ENCODE results near the gene CYP3A5. TPM values are rescaled to one million over a fixed set of nuclear protein-coding genes. Genes with fewer than 3 reads are reported as not detected.

The CYP3A5 gene
- total and polyA plus RNA-seq, 11 donors: 0.06 to 0.52 (median 0.23) TPM; not detected in 6

DNA sequence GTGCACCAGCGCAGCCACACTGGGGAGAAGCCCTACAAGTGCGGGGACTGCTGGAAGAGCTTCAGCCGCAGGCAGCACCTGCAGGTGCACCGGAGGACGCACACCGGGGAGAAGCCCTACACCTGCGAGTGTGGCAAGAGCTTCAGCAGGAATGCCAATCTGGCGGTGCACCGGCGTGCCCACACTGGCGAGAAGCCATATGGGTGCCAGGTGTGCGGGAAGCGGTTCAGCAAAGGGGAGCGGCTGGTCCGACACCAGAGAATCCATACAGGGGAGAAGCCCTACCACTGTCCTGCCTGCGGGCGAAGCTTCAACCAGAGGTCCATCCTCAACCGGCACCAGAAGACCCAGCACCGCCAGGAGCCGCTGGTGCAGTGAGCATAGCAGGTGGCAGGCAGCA is 50.2 kb downstream of the CYP3A5 start:
- intact Hi-C loops (cut with DNase I): loop anchor here in 2 of 10 donors (10.0 kb wide), 2 partner anchors 115 to 275 kb away; no protein-coding TSS in a partner anchor
- H3K27ac ChIP-seq: no peak overlapping the region
- H3K27me3 ChIP-seq: no peaks in the 10 kb centered on the region
- DNase-seq (no peak), ATAC-seq (no peak)
- WGBS, 4 donors: 92 to 97% (median 95%) methylated on average over 18 to 20 of the region's 20 CpGs
- no peak overlapping the region for H3K4me3 ChIP-seq
- TF ChIP-seq, protein P1, sequence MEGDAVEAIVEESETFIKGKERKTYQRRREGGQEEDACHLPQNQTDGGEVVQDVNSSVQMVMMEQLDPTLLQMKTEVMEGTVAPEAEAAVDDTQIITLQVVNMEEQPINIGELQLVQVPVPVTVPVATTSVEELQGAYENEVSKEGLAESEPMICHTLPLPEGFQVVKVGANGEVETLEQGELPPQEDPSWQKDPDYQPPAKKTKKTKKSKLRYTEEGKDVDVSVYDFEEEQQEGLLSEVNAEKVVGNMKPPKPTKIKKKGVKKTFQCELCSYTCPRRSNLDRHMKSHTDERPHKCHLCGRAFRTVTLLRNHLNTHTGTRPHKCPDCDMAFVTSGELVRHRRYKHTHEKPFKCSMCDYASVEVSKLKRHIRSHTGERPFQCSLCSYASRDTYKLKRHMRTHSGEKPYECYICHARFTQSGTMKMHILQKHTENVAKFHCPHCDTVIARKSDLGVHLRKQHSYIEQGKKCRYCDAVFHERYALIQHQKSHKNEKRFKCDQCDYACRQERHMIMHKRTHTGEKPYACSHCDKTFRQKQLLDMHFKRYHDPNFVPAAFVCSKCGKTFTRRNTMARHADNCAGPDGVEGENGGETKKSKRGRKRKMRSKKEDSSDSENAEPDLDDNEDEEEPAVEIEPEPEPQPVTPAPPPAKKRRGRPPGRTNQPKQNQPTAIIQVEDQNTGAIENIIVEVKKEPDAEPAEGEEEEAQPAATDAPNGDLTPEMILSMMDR (IDR thresholded peaks at IDR 0.05): no peak
- TF ChIP-seq POLR2A (IDR thresholded peaks at IDR 0.05): no peak
- H3K36me3 ChIP-seq: peaks cover 0 to 99% (median 82%) of the 10 kb centered on the region in 9 donors
- H3K9me3 ChIP-seq: no peaks in the 10 kb centered on the region
- peaks cover 0 to 13% (median 2%) of the 10 kb centered on the region in 12 donors for H3K4me1 ChIP-seq

DNA sequence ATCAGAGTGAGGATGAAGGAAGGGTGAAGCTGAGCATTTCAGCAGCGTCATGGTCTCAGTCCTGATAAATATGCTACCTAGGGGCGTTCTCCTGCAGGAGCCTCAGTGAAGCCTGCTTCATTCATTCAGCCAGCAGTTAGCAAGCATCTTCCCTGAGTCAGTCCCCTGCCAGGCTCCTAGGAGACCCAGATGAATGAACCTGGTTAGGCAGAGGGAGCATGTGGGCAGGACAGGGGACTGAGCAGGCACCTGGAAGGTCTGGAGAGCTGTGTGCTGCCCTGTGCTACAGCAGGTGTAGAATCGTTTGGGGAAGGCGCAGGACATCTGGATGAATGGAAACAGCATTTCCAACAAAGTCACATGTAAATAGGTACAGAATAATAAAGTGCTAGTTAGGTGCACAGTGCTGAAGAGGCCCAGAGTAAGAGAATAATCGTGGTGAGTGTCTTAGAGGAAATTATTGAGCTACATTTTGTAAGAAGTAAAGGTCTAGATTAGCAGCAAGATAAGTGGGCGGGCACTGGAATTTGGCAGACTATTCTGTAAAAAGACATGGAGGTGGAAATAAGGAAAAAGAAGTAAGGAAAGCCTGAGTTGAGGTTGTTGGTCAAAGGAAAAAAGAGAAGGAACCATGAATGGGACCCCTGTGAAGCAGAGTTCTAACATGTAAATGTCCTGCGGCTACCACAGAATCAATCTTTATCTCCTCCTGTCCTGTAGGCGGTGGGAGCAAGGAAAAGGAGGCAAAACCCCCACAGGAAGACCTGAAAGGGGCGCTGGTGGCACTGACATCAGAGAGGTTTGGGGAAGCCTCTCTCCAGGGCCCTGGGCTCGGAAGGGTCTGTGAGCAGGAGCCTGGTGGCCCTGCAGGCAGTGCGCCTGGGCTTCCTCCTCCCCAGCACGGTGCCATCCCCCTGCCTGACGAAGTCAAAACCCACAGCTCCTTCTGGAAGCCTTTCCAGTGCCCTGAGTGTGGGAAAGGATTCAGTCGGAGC is 51.0 kb downstream of the CYP3A5 start:
- ATAC-seq: no peak
- Histone ChIP-seq H3K4me3 (no peak overlapping the region), H3K36me3 (peaks cover 0 to 99% (median 86%) of the 10 kb centered on the region in 9 donors), H3K27me3 (no peaks in the 10 kb centered on the region), H3K9me3 (no peaks in the 10 kb centered on the region), H3K27ac (no peak overlapping the region), H3K4me1 (peaks cover 0 to 17% (median 2%) of the 10 kb centered on the region in 12 donors)
- WGBS, 4 donors: 78 to 83% (median 81%) methylated on average over 14 of the region's 14 CpGs
- intact Hi-C loops (cut with DNase I): loop anchor here in 1 of 10 donors (10.0 kb wide), 1 partner anchor 114 kb away; no protein-coding TSS in a partner anchor
- no peak for DNase-seq
- TF ChIP-seq, protein P1 (IDR thresholded peaks at IDR 0.05): no peak
- TF ChIP-seq POLR2A (IDR thresholded peaks at IDR 0.05): no peak

DNA sequence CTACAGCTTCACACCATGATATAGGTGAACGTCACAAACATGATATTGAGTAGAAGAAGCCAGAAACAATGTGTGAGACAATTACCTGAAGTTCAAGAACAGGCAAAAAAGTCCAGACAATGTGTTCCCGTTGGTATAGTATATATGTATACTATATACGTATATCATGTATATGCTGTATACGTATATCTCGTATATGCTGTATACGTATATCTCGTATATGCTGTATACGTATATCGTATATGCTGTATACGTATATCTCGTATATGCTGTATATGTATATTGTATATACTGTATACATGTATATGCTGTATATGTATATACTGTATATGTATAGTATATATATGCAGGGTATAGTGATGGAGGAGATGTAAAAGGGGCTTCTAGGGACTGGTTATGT is 52.3 kb downstream of the CYP3A5 start:
- intact Hi-C loops (cut with DNase I): loop anchor here in 1 of 10 donors (10.0 kb wide), 1 partner anchor 113 kb away; no protein-coding TSS in a partner anchor
- 94 to 97% (median 96%) methylated on average over 11 of the region's 11 CpGs for WGBS, 4 donors
- H3K27me3 ChIP-seq: no peaks in the 10 kb centered on the region

More for the DNA sequence above, 52.3 kb downstream of the CYP3A5 start:
- peaks cover 0 to 99% (median 97%) of the 10 kb centered on the region in 9 donors for H3K36me3 ChIP-seq
- H3K4me1 ChIP-seq: peaks cover 0 to 19% (median 2%) of the 10 kb centered on the region in 12 donors
- DNase-seq (no peak), ATAC-seq (no peak)
- H3K4me3 ChIP-seq: no peak overlapping the region
- no peak overlapping the region for H3K27ac ChIP-seq
- no peaks in the 10 kb centered on the region for H3K9me3 ChIP-seq
- TF ChIP-seq, protein P1 (IDR thresholded peaks at IDR 0.05): no peak
- no peak for TF ChIP-seq POLR2A (IDR thresholded peaks at IDR 0.05)
